Stimulated activated CD8-positive, alpha-beta memory T cell treated with anti-CD3 and anti-CD28 coated beads, Interleukin-4, amount 100 ng/mL, for 48 hours (primary cell): ENCODE results near the gene PANK3.
A peak's percentile ranks its signal among the peaks of the same experiment; 100 is the strongest.
"Not testable (repeated sequence)": the region's sequence is repeated elsewhere in the genome, so short reads cannot be mapped to it uniquely, and the experiment has no call there.

Source experiments
- DNase-seq: peaks from one replicate; pipeline ENCODE4 v3.0.0-alpha.2; 2020

Gene PANK3

DNA sequence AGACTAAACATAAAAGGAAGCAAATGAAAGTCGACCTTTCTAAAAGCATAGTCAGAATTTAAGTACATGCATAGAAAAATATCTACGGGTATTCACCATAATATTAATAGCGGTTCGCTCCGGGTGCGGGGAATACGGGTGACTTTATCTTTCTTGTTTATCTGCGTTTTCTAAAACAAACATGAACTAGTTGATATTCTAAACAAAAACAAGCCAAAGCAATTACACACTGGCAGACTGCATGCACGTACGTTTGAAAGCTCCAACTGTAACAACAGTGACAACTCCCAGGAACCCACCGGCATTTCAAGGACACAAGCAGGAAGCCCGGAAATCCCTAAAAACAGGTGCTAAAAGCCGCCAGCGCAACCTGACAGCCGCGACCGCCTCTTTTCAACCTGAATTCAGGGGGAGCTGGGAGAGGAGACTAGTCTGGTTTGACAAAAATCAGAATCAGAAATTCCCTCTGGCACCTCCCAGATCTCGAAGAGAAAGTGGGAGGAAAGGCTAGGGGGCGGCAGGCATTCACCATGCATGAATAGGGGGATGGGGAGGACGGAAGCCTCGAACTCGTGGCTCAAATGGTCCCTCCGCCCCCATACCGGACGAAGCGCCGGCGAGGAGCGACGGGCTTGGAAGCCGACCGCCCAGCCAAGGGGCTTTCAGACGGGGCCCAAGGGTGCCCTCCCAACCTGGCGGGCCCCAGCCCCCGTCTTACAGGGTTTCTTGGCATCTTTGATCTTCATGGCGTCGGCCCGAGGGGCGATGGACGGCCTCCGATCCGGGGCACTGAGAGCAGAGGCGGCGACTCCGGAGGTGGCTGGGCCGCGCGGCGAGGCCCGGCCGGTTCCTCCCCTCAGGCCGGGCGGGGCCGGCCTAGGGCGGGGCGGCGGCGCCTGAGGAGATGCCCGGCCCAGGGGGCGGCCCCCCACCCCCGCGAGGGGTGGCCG is at the start of gene PANK3:
TSS of gene PANK3 (minus strand) at position 831 of the 950 bp plus-strand sequence. CDS start at position 746, 85 bp downstream.
- DNase-seq = peak; percentile 27

DNA sequence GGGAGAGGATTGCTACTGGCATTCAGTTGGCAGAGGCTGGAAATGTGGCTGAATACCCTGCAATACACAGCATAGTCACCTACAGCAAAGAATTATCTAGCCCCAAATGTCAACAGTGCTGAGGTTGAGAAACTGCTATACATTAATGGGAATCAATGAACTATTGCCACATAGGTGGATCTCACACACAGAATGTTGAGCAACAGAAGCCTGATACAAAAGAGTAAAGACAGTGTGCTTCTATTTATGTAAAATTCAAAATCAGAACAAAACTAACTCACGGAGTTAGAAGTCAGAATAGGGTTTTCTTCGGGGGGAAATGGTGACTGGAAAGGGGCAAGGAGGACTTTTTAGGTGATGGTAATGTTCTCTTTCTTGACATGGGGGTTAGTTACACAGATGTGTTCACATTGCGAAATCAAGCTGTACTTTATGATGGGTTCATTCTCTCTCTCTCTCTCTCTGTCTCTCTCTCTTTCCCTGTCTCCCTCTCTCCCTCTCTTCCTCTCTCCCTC is 45.7 kb upstream of the PANK3 start:
- DNase-seq = no peak

DNA sequence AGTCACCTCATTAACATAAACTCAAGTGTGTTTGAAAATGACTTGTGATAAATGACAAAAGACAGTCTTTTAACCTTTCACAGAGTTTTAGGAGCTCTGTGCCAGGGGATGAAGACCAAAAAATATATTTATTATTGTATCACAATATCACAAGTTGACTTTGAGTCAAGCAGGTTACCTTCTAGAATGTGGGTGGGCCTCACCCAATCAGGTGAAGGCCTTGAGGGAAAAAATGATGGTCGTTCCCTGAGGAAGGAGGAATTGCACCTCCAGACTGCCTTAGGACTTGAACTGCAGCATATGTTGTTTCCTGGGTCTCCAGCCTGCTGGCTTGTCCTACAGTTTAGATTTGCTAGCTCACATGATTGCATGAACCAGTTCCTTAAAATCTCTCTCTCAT is 41.6 kb upstream of the PANK3 start:
- no peak for DNase-seq

DNA sequence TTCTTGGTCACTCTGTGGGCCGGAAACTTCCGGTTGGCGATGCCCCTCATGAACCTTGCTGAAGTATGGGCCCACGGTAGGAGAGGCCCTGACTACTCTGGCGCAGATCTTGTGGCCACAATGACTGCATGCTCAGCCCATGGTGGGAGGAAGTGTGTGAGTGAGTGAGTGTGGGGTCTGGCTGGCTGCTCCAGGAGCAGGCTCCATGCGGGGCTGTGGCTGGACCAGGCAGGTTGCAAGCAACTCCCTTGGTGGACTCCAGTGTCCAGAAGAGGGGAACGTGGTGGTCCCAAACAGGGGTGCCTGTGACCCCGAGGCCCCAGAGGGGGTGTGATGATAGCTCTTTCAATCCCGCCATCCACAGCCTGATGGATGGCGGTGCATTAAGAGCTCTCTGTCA is 35.5 kb upstream of the PANK3 start:
- DNase-seq = no peak

DNA sequence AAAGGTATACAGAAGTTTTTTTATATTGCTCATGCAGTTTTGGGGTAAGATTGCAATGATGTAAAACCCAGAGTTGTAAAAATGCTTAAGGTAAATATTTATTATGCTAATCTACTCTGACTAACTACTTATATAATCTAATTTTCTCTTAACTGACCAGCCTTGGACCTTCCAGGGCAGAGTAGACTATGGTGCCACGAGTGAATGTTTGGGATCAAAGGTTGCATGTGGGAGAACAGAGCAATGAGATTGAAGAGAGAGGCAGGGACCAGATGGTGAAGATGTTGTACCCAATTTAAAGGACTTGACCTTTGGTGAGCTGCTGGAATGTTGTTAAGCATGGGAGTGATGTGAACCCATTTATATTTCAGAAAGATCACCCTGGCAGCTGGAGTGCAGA is 34.8 kb upstream of the PANK3 start:
- DNase-seq = no peak

DNA sequence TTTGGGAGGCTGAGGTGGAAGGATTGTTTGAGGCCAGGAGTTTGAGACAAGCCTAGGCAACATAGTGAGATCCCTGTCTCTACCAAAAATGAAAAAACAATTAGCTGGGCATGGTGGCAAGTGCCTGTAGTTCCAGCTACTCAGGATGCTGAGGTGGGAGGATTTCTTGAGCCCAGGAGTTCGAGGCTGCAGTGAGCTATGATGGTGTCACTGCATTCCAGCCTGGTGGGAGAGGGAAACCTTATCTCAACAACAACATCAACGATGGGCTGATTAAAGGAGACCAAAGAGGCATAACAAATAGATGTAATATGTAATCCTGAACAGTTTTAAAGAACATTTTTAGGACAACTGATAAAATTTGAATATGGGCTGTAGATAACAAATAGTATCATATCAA is 34.2 kb upstream of the PANK3 start:
- no peak for DNase-seq

DNA sequence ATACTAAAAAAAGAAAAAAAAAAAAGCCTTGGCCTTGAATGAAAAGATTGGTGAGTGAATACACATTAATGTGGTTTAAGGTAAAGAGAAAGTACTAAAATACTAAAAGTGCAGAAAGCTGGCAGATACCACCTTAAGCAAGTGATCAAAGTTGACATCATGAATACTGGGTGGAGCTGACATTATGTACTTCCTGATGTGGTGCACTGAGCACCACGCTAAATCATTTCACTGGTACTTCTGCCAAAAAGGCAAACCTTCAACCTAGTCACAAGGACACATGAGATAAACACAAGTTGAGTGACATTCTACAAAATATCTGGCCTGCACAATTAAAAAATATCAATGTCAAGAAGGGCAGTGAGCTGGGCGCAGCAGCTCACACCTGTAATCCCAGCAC is 33.8 kb upstream of the PANK3 start:
- no peak for DNase-seq

DNA sequence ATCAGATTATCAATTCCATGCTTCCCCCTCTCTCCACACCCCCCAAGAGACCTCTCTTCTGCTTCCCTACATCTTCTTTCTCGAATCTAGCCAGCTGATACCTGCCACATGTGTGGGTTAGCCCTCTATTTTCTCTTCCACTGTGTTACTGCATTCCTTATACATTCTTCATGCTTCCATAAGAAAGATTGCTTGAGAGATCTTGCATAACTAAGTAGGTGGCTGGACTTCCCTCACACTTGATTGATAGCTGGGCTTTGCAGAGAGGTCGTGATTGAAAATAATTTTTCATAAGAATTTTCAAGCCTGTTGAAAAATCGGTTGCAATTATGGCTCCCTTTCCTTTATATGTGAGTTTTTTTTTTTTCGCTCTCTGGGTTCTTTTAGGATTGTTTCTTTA is 33.0 kb upstream of the PANK3 start:
- no peak for DNase-seq

DNA sequence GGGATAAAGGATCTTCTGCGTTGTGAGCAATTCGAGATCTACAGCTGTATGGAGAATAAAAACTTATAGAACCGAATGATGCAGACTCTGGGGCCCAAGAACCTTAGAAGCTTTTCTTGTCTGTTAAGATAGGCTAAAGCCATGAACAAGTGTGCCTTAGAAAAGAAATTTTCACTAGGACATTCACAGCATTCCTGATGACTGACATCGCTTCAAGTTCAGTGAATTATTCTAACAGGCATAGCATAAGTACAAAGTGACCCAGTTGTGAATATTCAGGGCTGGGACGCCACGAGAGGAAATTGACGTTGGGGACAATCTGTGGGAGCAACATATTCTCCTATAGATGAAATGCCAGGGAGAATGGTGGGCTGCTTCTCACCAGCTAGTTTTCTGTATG is 32.0 kb upstream of the PANK3 start:
- DNase-seq = no peak

DNA sequence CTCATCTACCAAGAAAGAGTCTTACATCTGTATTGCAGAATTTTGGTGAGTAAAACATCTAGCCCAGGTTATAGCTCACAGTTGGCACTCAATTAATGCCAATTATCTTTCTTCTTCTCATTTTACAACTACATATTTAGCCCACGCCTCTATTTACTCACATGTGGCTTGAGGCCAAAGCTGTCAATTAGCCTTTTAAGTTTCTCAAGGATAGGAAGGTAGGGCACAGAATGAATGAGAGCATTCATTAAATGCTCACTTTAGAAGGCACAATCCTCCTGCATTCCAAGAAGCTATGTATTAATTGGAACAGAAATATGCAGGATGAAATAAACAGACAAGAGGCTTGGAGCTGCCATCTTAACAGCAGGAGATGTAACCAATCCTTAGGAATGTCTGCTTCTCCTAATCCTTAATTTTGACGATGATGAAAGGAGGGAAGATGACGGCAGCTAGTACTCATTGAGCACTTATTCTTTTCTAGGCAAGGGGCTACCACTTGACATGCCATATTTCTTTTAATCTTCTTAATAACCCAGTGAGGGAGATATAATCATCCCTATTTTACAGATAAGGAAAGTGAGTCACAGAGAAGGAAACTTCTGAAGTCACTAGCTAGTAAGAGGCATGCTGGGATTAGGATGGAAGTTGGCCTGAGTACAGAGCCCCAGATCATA is 30.8 kb upstream of the PANK3 start:
- no peak for DNase-seq

DNA sequence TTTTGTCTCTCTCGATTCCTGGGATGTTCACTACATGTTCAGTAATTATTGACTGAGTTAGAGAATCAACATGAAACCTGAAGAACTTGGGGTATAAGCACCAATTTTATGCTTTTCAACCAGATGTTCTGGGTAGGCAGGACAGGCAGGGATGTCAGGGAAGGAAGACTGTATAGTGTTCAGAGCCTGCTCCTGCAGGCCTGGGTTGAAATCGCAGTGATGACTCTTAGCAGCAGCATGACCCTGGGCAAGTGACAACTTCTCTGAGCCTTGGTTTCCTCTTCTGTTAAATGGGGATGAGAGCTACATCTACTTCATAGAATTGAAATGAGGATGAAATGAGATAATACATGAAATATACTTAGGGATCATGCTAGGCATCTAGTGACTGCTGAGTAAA is 29.7 kb upstream of the PANK3 start:
- no peak for DNase-seq

DNA sequence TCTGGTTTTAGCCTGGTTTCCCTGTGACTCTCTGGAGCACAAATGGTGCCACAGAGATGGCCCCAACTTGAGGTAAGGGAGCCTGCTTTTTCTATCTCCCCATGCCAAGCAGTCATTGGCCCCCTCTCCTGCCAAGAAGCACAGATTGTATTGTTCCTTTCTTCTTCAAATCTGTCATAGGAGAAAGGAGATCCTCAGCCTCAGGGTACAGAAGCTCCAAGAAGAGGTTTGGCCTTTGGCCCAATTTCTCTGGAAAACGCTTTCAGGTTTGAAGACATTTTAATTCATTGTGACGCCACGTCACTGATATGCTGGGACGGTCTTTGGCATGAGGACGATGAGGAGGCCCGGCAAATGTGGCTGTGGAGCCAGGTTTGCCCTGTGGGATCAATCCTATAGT is 29.2 kb upstream of the PANK3 start:
- no peak for DNase-seq

DNA sequence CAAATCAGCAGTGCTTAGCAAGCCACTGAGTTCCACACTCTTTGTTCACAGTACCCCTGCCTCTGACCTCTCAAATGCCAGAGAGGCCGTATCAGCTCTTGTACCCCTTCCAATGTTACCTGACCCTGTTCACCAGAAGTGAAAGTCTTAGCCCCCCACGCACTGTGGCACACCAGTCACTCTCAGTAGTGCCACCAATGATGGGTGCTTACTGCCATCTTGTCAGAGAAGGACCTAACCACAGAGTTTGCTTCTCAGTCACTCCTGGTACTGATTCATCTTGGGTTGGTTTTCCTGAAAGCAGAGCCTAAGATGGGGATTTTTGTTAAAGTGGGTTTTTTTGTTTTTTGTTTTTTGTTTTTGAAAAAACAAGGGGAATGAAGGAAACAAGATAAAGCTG is 28.8 kb upstream of the PANK3 start:
- DNase-seq = peak; percentile 77

DNA sequence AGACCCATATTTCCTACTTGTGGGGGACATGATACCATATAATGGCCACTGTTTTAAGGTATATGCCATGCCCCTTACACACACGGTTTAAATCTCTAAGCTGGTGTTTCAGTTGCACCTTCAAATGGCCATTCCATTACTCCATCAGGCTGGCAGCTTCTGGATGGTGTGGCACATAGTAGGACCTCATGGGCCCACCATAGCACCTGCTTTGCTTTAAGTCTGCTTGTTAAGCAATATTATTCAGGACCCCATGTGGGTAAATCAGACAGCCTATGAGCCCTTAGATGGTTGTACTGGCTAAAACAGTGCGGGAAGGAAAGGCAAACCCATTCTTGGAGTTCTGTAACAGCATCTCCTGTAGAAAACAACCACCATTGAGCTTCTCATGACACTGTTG is 27.4 kb upstream of the PANK3 start:
- no peak for DNase-seq

DNA sequence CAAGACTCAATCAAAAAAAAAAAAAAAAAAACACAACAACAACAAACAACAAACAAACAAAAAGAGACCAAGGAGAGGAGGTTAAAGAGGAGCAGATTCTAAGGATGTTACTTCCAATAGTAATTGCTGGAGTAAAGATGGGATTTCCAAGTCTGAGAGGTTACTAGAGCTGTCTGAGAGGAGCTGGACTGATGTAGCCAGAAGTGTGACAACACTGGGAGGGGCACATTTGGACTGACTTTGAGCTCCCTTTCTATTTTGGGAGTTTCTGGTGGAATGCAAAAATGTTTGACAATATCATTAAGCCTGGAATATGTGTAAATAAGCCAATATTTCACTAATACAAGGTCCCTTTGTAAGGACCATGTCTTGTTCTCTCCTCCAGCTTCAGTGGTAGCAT is 25.3 kb upstream of the PANK3 start:
- DNase-seq = no peak

DNA sequence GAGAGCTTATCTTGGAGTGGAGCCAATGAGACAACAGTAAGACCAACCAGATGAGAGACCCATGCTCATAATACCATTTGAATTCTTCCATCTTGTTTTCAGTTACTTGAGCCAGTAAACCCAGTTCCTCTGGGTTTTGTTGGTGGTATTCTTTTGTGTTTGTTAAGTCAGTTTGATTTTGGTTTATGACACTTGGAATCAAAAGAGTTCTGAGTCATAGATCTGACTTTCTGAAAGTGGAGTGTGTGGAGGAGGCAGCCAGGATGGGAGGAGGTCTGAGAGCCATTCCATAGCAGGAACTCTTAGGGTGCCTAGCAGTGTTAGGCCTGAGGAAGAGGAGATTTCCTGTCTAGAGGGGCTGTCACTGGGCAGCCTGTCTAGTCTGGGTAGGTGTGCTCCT is 24.6 kb upstream of the PANK3 start:
- DNase-seq = no peak

DNA sequence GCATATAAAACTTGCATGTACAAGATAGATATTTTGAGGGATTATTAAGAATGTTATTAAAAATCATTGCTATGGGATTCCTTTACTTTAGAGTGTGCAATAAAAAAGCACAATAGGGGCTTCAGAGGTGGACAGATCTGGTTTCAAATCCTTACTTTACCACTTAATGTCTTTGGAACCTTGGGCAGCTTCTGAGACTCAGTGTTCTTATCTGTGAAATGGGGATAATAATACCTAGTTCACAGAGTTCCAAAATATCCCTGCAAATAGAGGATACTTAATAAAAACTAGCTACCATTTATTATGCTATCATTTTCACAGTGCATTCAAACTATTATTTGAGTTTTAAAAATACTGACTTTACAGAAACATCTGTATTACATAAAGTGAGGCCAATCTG is 23.3 kb upstream of the PANK3 start:
- no peak for DNase-seq

DNA sequence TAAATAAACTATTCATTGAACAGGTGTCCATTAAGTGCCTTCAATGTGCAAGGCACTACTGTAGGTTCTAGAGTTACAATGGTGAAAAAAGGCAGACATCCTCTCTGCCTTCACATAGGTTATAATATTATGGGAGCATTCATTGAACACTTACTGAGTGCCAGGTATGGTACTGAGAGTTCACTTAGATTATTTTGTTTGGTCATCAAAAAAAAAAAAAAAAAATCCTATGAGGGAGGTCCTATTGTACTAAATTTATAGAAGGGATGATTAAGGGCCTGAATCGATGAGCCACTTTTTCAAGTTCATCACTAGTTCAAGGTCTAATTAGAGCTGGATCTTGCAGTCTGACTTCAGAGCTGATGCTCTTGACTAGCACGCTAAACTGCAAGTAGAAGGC is 22.8 kb upstream of the PANK3 start:
- no peak for DNase-seq

DNA sequence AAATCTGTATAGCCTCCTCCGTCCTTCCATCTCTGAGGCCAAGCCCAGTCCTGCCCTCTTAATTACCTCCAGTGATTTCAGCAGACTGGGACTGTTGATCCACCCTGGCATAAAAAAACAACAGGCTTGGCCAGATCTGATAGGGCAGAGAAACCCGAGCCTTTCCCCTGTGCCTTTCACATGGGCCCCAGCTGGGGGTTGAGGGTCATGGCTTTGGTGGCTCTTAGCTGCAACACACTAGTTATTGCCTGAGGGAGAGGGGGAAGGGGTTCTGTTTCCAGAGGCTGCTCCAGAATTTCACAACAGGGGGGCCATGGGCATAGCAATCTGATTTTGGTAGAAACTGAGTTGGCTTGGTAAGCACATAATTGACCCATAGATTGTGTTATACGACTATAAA is 21.2 kb upstream of the PANK3 start:
- no peak for DNase-seq

DNA sequence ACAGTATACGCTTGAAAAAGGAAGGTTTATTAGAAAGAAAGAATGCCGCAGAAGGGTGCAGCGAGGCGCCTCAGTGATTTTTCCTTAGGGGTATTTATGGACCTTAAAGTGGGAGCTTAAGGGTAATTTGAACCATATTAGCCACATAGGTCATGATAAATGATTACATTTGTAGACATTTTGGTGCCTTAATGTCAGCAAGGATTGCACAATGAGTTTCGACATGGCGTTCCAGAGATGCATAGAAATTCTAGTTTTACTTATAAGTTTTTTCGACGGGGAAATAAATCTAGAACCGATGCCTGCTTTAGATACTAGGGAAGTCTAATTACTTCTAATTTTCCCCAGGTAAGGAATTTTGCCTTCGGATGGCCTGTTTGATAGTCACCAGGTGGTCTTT is 20.7 kb upstream of the PANK3 start:
- no peak for DNase-seq

DNA sequence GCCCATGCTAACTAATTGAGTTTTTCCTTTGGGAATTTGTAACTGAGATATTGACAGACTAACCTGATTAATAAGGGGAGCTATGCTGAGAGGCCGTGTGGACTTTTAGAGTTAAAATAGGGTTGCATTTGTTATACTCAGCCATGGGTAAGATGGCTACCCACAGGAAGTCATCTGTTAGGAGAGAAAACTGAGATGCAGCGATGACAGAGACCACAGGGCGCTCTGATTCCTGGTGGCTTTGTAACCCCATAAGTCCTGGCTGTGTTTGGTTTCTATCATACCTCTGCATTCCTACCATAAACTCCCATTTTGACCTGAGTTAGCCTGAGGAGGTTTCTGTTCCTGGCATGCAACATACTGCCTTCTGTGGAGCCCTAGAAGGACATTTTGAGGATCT is 19.5 kb upstream of the PANK3 start:
- DNase-seq = no peak

DNA sequence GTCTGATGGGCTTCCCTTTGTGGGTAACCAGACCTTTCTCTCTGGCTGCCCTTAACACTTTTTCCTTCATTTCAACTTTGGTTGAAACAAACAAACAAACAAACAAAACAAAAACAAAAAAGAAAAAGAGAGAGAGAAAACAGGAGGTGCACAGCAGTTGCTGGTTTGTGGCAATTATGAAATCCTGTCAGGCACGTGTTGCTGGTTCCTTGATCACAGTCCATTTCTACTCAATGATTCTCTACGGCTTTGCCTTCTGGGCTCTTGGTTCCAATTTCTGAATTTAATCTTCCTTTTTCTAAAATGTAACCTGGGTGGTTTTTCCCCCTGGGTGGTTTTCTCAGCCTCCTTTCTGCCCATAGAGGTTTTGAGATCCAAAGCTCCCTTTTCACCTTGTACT is 17.8 kb upstream of the PANK3 start:
- DNase-seq = no peak

DNA sequence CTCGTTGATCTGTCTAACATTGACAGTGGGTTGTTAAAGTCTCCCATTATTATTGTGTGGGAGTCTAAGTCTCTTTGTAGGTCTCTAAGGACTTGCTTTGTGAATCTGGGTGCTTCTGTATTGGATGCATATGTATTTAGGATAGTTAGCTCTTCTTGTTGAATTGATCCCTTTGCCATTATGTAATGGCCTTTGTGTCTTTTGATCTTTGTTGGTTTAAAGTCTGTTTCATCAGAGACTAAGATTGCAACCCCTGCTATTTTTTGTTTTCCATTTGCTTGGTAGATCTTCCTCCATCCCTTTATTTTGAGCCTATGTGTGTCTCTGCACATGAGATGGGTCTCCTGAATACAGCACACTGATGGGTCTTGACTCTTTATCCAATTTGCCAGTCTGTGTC is 17.0 kb upstream of the PANK3 start:
- not testable (repeated sequence) for DNase-seq

DNA sequence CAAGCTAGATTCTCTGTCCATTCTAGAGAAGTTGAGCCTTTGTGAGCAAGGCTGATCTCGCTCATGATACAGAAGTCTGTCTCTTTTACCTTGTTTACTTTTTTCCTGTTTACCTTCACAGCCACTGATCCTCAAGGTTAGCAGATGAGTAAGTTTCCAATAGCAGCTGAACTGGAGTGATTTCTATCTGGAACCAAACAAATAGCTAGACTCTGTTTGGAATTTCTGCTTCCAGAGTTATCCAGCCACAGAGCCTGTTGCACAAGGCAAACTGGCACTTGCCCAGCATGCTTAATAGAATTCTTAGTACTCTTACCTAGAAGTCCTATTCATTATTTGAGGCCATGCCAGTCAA is 12.8 kb upstream of the PANK3 start:
- DNase-seq = no peak
